Measurements from ENCODE around the gene BAD. TPM values are rescaled to one million over a fixed set of nuclear protein-coding genes. Genes with fewer than 3 reads are reported as not detected.
"Not testable (repeated sequence)": the region's sequence is repeated elsewhere in the genome, so short reads cannot be mapped to it uniquely, and the experiment has no call there.

Gene BAD
- total RNA-seq, 1 donor from 2014 or later: 30.1 TPM

DNA sequence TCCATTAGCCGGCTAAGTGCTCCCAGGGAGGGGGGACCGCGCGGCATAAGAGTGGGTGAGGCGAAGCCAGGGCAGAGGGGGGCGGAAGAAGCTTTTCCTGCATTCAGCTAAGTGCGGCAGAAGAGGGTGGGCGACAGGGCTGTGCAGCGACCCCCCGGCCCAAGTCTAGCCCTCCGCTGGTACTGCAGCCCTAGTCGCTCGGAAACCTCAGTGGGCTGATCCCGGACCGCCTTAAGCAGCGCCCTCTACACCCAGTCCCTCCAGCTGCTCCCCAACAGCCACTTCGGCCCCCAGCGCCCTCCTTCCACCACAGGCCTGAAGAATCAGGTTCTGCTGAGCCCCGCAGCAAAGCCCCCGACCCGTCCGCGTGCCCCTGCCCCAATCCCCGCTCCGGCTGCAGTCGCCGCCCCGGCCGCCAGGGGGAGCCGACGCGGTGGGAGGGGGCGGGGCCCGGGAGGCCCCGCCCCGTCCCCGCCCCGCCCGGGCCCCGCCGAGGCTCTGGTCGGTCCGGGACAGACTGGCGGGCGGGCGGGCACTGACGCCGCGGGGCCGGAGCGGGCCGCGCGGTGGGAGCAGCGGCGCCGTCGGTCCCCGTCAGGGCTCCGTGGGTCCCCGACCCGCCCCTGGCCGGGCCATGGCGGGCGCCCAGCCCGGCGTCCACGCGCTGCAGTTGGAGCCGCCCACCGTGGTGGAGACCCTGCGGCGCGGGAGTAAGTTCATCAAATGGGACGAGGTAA is 33.3 kb downstream of the BAD start, which contains the start of gene PLCB3:
Gene PLCB3 (plus strand): TSS at position 515 of the 737 bp plus-strand sequence. CDS start 120 bp downstream, at position 635.
- Mint-ChIP-seq H3K9me3 (no peaks in the 10 kb centered on the region), H3K4me1 (ENCODE audit: low read depth) (peaks cover 12% of the 10 kb centered on the region)

DNA sequence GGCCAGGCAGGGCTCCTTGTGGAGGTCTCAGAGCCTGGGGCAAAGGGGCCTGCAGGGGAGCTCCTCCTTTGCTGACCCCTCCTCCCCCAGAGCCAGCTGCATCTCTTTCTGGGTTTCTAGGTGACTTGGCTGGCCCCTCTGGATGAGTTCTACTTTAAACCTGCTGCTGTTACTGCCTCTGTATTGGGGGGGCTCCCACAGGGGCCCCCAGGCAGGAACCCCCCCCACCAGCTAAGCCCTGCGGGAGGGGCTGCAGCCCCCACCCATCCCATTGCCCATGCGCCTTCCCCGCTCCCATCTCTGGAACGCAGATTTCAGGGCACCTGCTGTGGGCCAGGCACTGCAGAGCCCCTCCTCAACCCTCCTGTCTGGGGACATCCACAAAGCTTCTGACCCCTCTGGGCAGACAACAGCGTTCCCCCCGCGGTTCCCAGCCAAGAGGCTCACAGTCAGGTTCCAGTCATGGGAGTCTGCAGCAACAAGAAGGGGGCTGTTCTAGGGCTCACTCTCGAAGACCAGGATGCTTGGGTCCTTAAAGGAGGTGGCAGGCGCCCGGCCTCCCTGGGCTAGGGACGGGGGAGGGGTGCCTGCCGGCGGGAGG is 34.0 kb downstream of the BAD start:
- no peak for DNase-seq (ENCODE audit: low spot score)
- peaks cover 1% of the 10 kb centered on the region for H3K27me3 Mint-ChIP-seq (ENCODE audit: insufficient read depth)
- H3K4me3 Mint-ChIP-seq: peak overlapping the region; percentile 81
- H3K4me1 Mint-ChIP-seq (ENCODE audit: low read depth): peaks cover 12% of the 10 kb centered on the region
- no peaks in the 10 kb centered on the region for H3K36me3 Mint-ChIP-seq (ENCODE audit: low read depth)
- intact Hi-C loops (cut with micrococcal nuclease): loop anchor here (1.0 to 5.0 kb wide), 5 partner anchors 9 to 107 kb away; partner anchors contain the start of genes ESRRA, FKBP2, NUDT22 and RPS6KA4
- H3K27ac Mint-ChIP-seq: no peak overlapping the region
- no peaks in the 10 kb centered on the region for H3K9me3 Mint-ChIP-seq

More for the DNA sequence above, 33.3 kb downstream of the BAD start, which contains the start of gene PLCB3:
- Mint-ChIP-seq H3K27me3 (ENCODE audit: insufficient read depth) (peaks cover 1% of the 10 kb centered on the region), H3K27ac (peak within 1 kb of the TSS; percentile 66), H3K36me3 (ENCODE audit: low read depth) (no peaks in the 10 kb centered on the region), H3K4me3 (peak within 1 kb of the TSS; percentile 87)
- intact Hi-C loops (cut with micrococcal nuclease): loop anchor here (1.0 to 5.0 kb wide), 5 partner anchors 10 to 106 kb away; partner anchors contain the start of genes ESRRA, FKBP2, NUDT22 and RPS6KA4
- peak; percentile 62 for DNase-seq (ENCODE audit: low spot score)

DNA sequence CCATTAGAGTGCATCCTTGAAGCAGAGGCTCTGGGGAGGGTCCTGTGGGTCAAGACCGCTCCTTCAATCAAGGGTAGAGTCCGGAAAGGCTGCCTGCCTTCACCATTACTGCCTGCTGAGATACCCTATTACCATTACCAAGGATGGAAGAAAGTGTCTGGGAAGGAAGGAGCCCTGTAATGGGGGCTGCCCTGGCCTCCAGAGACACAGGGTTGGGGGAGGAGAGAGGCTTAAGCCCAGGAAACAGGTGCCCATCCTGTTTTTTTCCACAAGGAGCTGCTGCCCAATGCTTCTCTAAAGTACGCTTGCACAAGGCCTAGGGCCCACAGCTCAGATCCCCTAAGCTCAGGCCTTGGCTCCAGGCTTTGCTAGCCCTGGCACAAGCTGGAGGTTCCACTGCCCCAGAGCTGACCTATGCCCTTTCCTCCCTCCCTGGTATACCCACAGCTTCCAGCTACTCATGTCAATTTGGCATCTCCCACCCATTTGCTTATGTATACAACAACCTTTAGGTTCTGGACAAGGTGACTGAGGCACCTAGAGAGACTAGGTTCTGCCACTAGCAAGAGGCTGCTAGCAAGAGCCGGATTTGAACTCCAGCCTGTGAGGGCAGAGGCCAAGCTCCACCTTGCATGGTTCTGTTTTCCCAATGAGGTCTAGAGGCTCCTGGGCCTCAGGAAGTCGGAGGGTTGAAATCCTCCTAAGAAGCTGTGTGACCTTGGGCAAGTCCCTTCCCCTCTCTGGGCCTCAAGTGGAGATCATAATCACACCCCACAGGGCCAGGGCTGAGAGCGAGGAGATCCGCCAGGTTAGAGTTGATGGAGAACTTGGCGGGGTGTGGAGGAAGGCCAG is 34.7 kb downstream of the BAD start:
- Mint-ChIP-seq H3K27ac (no peak overlapping the region), H3K9me3 (no peaks in the 10 kb centered on the region), H3K27me3 (ENCODE audit: insufficient read depth) (peaks cover 1% of the 10 kb centered on the region), H3K4me3 (peak overlapping the region; percentile 59), H3K4me1 (ENCODE audit: low read depth) (peaks cover 12% of the 10 kb centered on the region), H3K36me3 (ENCODE audit: low read depth) (no peaks in the 10 kb centered on the region)
- DNase-seq (ENCODE audit: low spot score): no peak
- intact Hi-C loops (cut with micrococcal nuclease): loop anchor here (5.0 kb wide), 1 partner anchor 108 kb away; the partner anchor contains the start of gene RPS6KA4

DNA sequence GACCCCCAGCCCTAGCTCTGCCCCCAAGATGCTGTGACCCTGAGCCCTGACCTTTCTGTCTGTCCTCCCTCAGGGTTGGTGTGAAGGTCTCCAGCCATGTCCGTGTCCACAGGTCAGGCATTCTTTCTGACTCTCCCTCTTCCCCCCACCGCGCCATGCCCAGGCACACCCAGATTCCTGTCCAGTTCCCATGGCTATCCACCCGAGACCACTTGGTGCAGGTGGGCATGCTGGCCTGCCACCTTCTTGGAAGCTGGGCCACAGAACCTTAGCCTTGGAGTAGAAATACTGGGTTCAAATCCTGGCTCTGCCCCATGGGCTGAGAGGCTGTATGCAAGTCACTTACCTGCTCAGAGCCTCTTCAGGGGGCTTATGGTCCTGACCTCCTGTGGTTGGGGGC is 35.4 kb downstream of the BAD start:
- no peaks in the 10 kb centered on the region for H3K36me3 Mint-ChIP-seq (ENCODE audit: low read depth)
- intact Hi-C loops (cut with micrococcal nuclease): no loop called here

DNA sequence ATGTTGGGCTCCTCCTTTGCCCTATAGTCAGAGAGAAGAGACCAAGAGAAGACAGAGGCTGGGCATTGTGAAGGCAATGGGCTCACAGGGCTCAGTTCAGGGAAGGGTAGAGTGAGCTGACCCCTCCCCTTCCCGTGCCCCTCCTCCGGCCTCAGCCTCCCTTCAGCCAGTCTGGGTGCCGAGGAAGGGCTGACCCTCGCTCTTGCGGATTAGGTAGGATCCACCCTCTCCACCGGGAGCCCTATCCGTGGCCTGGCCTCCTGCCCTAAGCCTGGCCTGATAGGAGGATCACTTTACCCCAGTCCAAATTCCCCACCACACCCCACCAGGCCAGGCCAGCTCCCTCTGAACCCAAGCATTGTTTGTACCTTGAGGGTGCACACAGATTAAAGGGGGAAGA is 35.9 kb downstream of the BAD start:
- peaks cover 1% of the 10 kb centered on the region for H3K27me3 Mint-ChIP-seq (ENCODE audit: insufficient read depth)
- peaks cover 14% of the 10 kb centered on the region for H3K4me1 Mint-ChIP-seq (ENCODE audit: low read depth)
- H3K9me3 Mint-ChIP-seq: no peaks in the 10 kb centered on the region
- no peak overlapping the region for H3K27ac Mint-ChIP-seq
- intact Hi-C loops (cut with micrococcal nuclease): no loop called here
- peak overlapping the region; percentile 77 for H3K4me3 Mint-ChIP-seq
- no peaks in the 10 kb centered on the region for H3K36me3 Mint-ChIP-seq (ENCODE audit: low read depth)
- no peak for DNase-seq (ENCODE audit: low spot score)

More for the DNA sequence above, 35.4 kb downstream of the BAD start:
- Mint-ChIP-seq H3K9me3 (no peaks in the 10 kb centered on the region), H3K4me3 (no peak overlapping the region), H3K27me3 (ENCODE audit: insufficient read depth) (peaks cover 1% of the 10 kb centered on the region), H3K4me1 (ENCODE audit: low read depth) (peaks cover 12% of the 10 kb centered on the region), H3K27ac (no peak overlapping the region)
- no peak for DNase-seq (ENCODE audit: low spot score)

DNA sequence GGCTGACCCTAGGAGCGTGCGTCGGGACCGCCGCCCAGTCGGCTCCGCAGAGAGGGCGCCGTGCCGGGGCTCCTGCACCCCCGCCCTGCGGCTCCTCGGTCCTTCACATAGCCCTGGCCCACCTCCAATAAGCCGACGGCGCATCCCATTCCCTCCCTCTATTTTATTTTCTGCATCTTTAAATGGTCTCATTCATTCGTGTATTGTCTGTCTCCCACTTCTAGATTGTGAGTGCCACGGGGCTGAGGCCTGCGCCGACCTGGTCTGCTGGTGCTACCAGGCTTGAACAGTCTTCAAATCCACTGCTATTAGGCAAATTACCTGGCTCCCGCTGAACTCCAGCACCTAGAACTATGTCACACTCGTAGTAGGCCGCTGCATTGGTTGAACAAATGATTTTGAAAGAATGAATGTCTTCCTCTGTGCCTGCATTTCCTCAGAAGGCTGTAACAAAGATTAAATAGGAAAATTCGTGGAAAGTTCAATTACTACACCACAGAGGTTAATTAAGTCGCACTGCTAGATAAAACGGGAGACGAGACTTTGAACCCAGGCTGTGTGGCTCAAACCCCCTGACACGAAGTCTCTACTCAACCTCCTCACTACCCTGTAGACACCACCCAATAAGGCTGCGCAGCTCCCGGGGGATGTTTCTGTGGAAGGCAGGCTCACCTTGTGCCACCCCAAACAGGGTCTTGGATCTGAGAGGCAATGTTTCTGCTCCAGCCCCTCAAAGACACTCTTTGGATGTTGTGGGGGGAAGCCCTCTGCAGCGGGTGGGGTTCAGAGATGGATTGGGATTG is 36.5 kb downstream of the BAD start:
- DNase-seq (ENCODE audit: low spot score): no peak
- Mint-ChIP-seq H3K27ac (peak overlapping the region; percentile 44), H3K4me3 (peak overlapping the region; percentile 77), H3K4me1 (ENCODE audit: low read depth) (peaks cover 21% of the 10 kb centered on the region), H3K9me3 (no peaks in the 10 kb centered on the region), H3K36me3 (ENCODE audit: low read depth) (peaks cover 2% of the 10 kb centered on the region), H3K27me3 (ENCODE audit: insufficient read depth) (peaks cover 1% of the 10 kb centered on the region)
- intact Hi-C loops (cut with micrococcal nuclease): no loop called here

DNA sequence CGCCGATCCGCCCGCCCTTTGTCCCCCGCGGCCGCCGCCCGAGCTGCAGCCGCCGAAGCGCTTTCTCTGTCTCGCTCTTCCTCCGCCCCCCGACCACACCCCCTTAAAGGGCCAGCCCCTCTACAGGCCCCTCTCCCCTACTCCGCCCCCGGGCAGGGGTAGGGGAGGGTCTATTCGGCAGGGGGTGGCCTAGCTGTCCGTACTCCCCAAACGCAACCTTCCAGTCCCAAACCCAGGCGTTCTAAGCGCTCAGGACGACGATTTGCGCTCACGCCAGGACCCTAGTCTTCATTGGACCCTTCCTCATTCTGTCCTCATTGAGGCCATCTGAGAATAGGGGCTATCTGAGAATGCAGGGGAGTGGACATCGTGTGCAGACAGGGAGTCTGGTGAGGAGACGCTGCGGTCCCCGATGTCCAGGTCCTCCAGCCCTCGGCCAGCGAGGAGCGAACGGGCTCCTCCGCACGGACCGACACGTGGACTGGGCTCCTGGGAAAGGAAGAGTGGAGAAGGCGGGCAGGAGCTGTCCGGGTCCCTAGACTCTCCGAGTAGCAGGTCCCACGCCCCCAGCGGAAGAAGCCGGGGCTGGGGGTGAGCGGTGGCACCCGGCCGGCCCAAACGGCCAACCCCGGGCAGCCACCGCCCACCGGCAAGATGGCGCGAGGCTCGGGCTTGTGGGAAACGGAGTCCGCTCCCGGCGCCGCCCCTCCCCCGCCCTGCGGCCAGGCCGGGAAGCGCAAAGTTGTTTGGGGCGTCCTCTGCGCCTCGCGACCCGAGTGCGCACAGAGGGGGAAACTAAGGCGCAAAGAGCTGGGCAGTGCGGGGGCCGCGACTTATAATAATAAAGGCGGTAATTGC is 37.4 kb downstream of the BAD start, which contains the start of gene PPP1R14B:
Gene PPP1R14B (minus strand): TSS at position 73 of the 858 bp plus-strand sequence. CDS start 270 bp downstream, outside the sequence.
- H3K9me3 Mint-ChIP-seq: no peaks in the 10 kb centered on the region
- peaks cover 1% of the 10 kb centered on the region for H3K27me3 Mint-ChIP-seq (ENCODE audit: insufficient read depth)
- peaks cover 4% of the 10 kb centered on the region for H3K36me3 Mint-ChIP-seq (ENCODE audit: low read depth)
- H3K4me3 Mint-ChIP-seq: peak within 1 kb of the TSS; percentile 94
- H3K27ac Mint-ChIP-seq: peak within 1 kb of the TSS; percentile 94
- peak; percentile 79 for DNase-seq (ENCODE audit: low spot score)
- peaks cover 29% of the 10 kb centered on the region for H3K4me1 Mint-ChIP-seq (ENCODE audit: low read depth)
- intact Hi-C loops (cut with micrococcal nuclease): loop anchor here (1.0 kb wide), 4 partner anchors 17 to 58 kb away; partner anchors contain the start of genes DNAJC4 and ESRRA

DNA sequence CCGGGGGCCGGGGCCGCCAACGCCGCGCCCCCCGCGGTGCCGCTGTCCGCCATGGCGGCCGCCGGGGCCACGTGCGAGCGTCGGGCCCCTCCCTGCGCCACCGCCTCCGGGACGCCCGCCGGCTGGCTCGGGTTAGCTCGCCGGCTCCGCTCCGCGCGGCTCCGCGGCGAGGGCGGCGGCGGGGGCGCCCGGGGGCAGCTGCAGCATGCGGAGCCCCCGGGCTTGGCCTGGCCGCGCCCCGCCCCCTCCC is 37.9 kb downstream of the BAD start:
- not testable (repeated sequence) for DNase-seq (ENCODE audit: low spot score); H3K27me3 Mint-ChIP-seq (ENCODE audit: insufficient read depth); H3K27ac Mint-ChIP-seq; H3K36me3 Mint-ChIP-seq (ENCODE audit: low read depth); H3K9me3 Mint-ChIP-seq
- Mint-ChIP-seq H3K4me1 (ENCODE audit: low read depth) (peaks cover 29% of the 10 kb centered on the region), H3K4me3 (peak overlapping the region; percentile 86)
- intact Hi-C loops (cut with micrococcal nuclease): loop anchor here (1.0 kb wide), 4 partner anchors 16 to 59 kb away; partner anchors contain the start of genes DNAJC4 and ESRRA

DNA sequence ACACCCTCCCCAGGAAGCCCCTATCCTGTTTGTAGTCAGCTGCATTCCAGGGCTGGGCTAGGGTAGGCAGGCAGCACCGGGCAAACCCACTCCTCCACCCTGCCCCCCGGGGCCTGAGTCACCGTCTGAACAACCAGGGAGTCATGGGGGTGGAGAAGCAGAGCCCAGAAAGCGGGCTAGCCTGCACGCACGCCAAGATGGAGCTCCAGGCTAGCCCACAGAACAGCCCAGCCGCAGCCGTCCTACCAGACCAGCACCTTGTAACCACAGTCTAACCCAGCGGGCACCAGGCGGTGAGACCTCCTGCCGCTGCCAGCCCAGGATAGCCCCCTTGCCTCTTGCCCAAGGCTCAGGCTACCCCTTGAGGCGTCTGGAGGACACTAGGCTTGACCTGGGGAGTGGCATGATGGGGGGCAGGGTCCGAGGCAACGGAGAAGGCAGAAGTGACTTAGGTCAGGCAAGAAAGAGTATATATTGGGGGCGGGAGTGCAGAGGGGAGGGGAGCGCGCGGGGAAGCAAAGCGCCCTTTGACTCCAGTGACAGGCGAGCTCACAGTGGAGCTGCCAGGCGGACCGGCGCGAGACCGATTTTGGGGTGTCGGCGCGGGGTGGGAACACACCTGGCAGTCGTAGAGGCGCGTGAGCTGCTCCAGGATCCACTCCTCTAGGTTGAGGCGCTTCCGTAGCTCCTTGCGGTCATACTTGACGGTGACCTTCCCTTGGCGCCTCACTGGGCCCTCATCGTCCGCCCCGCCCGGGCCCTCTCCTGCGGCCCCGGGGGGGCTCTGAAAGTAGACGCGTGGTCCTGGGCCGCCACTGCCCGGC is 38.5 kb downstream of the BAD start:
- Mint-ChIP-seq H3K4me1 (ENCODE audit: low read depth) (peaks cover 29% of the 10 kb centered on the region), H3K27me3 (ENCODE audit: insufficient read depth) (peaks cover 1% of the 10 kb centered on the region), H3K27ac (peak overlapping the region; percentile 94), H3K4me3 (peak overlapping the region; percentile 94), H3K36me3 (ENCODE audit: low read depth) (peaks cover 5% of the 10 kb centered on the region), H3K9me3 (no peaks in the 10 kb centered on the region)
- peak; percentile 35 for DNase-seq (ENCODE audit: low spot score)
- intact Hi-C loops (cut with micrococcal nuclease): loop anchor here (1.0 kb wide), 4 partner anchors 16 to 59 kb away; partner anchors contain the start of genes DNAJC4 and ESRRA

DNA sequence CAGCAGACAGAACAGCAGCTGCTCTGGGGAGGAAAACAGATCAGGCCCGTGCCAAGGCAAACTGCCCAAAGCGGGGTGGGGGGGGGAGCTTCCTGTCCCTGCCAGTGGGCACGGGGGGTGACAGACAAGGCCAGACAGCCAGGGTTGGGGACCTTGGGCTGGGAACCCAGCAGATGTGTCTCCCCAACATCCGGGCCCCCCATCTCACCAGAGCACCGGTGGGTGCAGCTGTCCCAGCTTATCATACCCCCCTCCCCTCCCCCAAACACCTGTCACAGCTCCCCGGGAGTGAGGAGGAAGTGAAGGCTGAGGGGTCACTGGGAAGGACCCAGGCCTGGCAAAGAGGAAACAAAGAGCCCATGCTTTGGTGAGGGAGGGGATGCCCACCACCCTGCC is 39.1 kb downstream of the BAD start:
- Mint-ChIP-seq H3K9me3 (no peaks in the 10 kb centered on the region), H3K27me3 (ENCODE audit: insufficient read depth) (peaks cover 1% of the 10 kb centered on the region), H3K27ac (peak overlapping the region; percentile 94), H3K4me3 (peak overlapping the region; percentile 94), H3K36me3 (ENCODE audit: low read depth) (peaks cover 5% of the 10 kb centered on the region), H3K4me1 (ENCODE audit: low read depth) (peaks cover 31% of the 10 kb centered on the region)
- no peak for DNase-seq (ENCODE audit: low spot score)
- intact Hi-C loops (cut with micrococcal nuclease): no loop called here
